ENCODE data around the gene CADM2. TPM values are rescaled to one million over a fixed set of nuclear protein-coding genes. Genes with fewer than 3 reads are reported as not detected.

The CADM2 gene
- total RNA-seq, 1 experiment from 2014 or later: 0.47 TPM

DNA sequence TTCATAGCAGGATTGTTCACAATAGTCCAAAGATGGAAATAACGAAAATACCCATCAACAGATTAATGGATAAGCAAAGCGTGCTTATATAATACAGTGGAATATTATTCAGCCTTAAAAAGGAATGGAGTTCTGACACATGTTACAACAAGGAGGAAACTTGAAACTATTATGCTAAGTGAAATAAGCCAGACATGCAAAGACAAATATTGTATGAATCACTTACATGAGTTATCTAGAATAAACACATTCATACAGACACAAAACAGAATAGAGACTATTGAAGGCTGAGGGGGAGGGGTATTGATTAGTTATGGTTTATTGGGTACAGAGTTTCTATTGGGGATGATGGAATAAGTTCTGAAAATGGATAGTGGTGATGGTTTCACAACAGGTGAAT lies 438.6 kb downstream of the CADM2 start:
- Histone ChIP-seq H3K79me2 (ENCODE audit: low read length) (no peaks in the 10 kb centered on the region), H3K4me3 (ENCODE audit: low read length) (no peak overlapping the region), H3K9me3 (ENCODE audit: low read length) (no peaks in the 10 kb centered on the region), H3F3A (ENCODE audit: low read length, unreplicated experiment) (no peaks in the 10 kb centered on the region), H4K20me1 (ENCODE audit: low read length) (no peaks in the 10 kb centered on the region), H3K9me2 (replicated peaks; ENCODE audit: low read length) (no peaks in the 10 kb centered on the region), H3K27ac (ENCODE audit: low read length) (no peak overlapping the region), H3K9ac (ENCODE audit: low read length) (no peak overlapping the region), H3K4me1 (ENCODE audit: insufficient read depth, low read length) (0 out of 2 replicates have a peak, but pooled peaks cover 4% of the 10 kb centered on the region), H3K27me3 (ENCODE audit: low read length) (no peaks in the 10 kb centered on the region), H3K36me3 (ENCODE audit: low read depth, low read length) (no peaks in the 10 kb centered on the region), H2AFZ (ENCODE audit: low read length) (no peak overlapping the region), H3K4me2 (ENCODE audit: low read length) (no peak overlapping the region)
- intact Hi-C loops (cut with micrococcal nuclease): loop anchor here (10.0 kb wide), 1 partner anchor 167 kb away; no protein-coding TSS in a partner anchor
- ChIA-PET CTCF (no interaction called here), POLR2A (ENCODE audit: unreplicated experiment) (no interaction called here)
- no TSS peak for BruUV-seq (replicated peaks)
- no peak for TF ChIP-seq EZH2 (IDR thresholded peaks at IDR 0.05; ENCODE audit: low read length, unreplicated experiment)
- ATAC-seq: peak; percentile 71
- peak; percentile 44 for DNase-seq

DNA sequence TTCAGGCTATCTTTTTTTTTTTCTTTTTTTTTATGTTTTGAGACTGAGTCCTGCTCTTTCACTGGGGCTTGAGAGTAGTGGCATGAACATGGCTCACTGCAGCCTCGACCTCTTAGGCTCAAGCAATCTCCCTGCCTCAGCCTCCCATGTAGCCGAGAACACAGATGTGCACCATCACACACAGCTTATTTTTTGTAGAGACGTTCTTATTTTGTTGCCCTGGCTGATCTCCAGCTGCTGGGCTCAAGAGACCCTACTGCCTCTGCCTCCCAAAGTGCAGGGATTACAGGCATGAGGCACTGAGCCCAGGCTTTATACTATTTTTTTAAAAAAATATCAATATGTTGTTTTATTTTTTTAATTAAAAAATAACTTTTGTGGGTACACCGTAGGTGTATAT lies 467.3 kb downstream of the CADM2 start:
- no peak overlapping the region for H2AFZ ChIP-seq (ENCODE audit: low read length)
- H3K9ac ChIP-seq (ENCODE audit: low read length): no peak overlapping the region
- H3K79me2 ChIP-seq (ENCODE audit: low read length): no peaks in the 10 kb centered on the region
- H3F3A ChIP-seq (ENCODE audit: low read length, unreplicated experiment): no peaks in the 10 kb centered on the region
- H3K9me2 ChIP-seq (replicated peaks; ENCODE audit: low read length): no peaks in the 10 kb centered on the region
- 0 out of 2 replicates have a peak, but pooled peaks cover 6% of the 10 kb centered on the region for H3K4me1 ChIP-seq (ENCODE audit: insufficient read depth, low read length)
- H3K4me2 ChIP-seq (ENCODE audit: low read length): no peak overlapping the region
- H3K4me3 ChIP-seq (ENCODE audit: low read length): no peak overlapping the region
- ATAC-seq: no peak
- no peak overlapping the region for H3K27ac ChIP-seq (ENCODE audit: low read length)
- no peak for DNase-seq
- H3K27me3 ChIP-seq (ENCODE audit: low read length): no peaks in the 10 kb centered on the region
- no TSS peak for BruUV-seq (replicated peaks)
- ChIA-PET CTCF (no interaction called here), POLR2A (ENCODE audit: unreplicated experiment) (interaction anchor here (0.6 kb wide), 1 partner anchor 15 kb away, joined by 5 read pairs; no protein-coding TSS in a partner anchor)
- H3K36me3 ChIP-seq (ENCODE audit: low read depth, low read length): no peaks in the 10 kb centered on the region
- H3K9me3 ChIP-seq (ENCODE audit: low read length): no peaks in the 10 kb centered on the region
- no peaks in the 10 kb centered on the region for H4K20me1 ChIP-seq (ENCODE audit: low read length)
- intact Hi-C loops (cut with micrococcal nuclease): no loop called here
- no peak for TF ChIP-seq EZH2phosphoT487 (IDR thresholded peaks at IDR 0.05; ENCODE audit: borderline replicate concordance, low read length)
- TF ChIP-seq, protein P1, sequence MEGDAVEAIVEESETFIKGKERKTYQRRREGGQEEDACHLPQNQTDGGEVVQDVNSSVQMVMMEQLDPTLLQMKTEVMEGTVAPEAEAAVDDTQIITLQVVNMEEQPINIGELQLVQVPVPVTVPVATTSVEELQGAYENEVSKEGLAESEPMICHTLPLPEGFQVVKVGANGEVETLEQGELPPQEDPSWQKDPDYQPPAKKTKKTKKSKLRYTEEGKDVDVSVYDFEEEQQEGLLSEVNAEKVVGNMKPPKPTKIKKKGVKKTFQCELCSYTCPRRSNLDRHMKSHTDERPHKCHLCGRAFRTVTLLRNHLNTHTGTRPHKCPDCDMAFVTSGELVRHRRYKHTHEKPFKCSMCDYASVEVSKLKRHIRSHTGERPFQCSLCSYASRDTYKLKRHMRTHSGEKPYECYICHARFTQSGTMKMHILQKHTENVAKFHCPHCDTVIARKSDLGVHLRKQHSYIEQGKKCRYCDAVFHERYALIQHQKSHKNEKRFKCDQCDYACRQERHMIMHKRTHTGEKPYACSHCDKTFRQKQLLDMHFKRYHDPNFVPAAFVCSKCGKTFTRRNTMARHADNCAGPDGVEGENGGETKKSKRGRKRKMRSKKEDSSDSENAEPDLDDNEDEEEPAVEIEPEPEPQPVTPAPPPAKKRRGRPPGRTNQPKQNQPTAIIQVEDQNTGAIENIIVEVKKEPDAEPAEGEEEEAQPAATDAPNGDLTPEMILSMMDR (conservative IDR thresholded peaks at IDR 0.05; ENCODE audit: low read depth, low read length): no peak
- no peak for TF ChIP-seq EZH2 (IDR thresholded peaks at IDR 0.05; ENCODE audit: low read length, unreplicated experiment)

DNA sequence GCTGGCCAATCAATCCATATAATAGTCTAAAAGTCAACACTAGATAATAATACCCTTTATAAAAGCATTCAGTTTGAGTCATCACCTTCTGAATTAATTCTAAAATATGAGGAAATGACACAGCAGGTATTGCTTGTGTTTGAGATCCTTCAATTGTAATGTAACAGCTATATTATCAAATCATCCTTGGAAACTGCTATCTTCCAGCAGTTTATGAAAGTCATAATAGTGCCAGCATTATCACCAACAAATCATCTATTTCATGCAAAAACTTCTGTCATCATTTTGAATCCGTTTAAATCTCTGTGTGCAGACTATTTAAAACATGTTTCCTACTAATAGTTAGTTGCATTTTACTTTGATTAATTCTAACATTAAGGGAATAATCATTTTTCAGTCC lies 468.7 kb downstream of the CADM2 start:
- CTCF ChIA-PET: no interaction called here
- Histone ChIP-seq H4K20me1 (ENCODE audit: low read length) (no peaks in the 10 kb centered on the region), H3K4me3 (ENCODE audit: low read length) (no peak overlapping the region), H3K27ac (ENCODE audit: low read length) (no peak overlapping the region), H3F3A (ENCODE audit: low read length, unreplicated experiment) (no peaks in the 10 kb centered on the region), H3K36me3 (ENCODE audit: low read depth, low read length) (no peaks in the 10 kb centered on the region), H3K4me1 (ENCODE audit: insufficient read depth, low read length) (0 out of 2 replicates have a peak, but pooled peaks cover 6% of the 10 kb centered on the region), H3K9ac (ENCODE audit: low read length) (no peak overlapping the region), H3K4me2 (ENCODE audit: low read length) (no peak overlapping the region), H3K79me2 (ENCODE audit: low read length) (no peaks in the 10 kb centered on the region), H3K9me2 (replicated peaks; ENCODE audit: low read length) (no peaks in the 10 kb centered on the region), H3K9me3 (ENCODE audit: low read length) (no peaks in the 10 kb centered on the region), H3K27me3 (ENCODE audit: low read length) (no peaks in the 10 kb centered on the region), H2AFZ (ENCODE audit: low read length) (no peak overlapping the region)
- TF ChIP-seq EZH2phosphoT487 (IDR thresholded peaks at IDR 0.05; ENCODE audit: borderline replicate concordance, low read length) (no peak), EZH2 (IDR thresholded peaks at IDR 0.05; ENCODE audit: low read length, unreplicated experiment) (no peak)
- TF ChIP-seq, protein P1 (conservative IDR thresholded peaks at IDR 0.05; ENCODE audit: low read depth, low read length): no peak
- no peak for ATAC-seq
- intact Hi-C loops (cut with micrococcal nuclease): no loop called here
- POLR2A ChIA-PET (ENCODE audit: unreplicated experiment): interaction anchor here (0.6 kb wide), 1 partner anchor 547 kb away, joined by 3 read pairs; no protein-coding TSS in a partner anchor
- BruUV-seq (replicated peaks): no TSS peak
- peak; percentile 6 for DNase-seq
